OCI-LY1 (cell line): ENCODE data around the gene SLC7A14.

Source experiments
- CTCF ChIP-seq: fragments of 200-600 bp; sonication (generic), shearing (Covaris generic); IDR thresholded peaks from 2 replicates; pipeline ENCODE4 v1.5.1; 2017; ENCODE audit warnings: mild to moderate bottlenecking, antibody characterized with exemption, low read length, moderate library complexity, mixed read lengths
- EZH2 ChIP-seq: fragments of 200-600 bp; sonication (generic), shearing (Covaris generic); IDR thresholded peaks from 2 replicates; pipeline ENCODE4 v1.8.0; 2017; ENCODE audit warnings: borderline replicate concordance, mixed run types, mild to moderate bottlenecking, antibody characterized with exemption, low read length, moderate library complexity, mixed read lengths

- TF ChIP-seq CTCF (no peak), EZH2 (no peak)
Observed at GRCh38 chr3:170585008-170585936, 603 bp downstream of the SLC7A14 start.
